Psoas muscle (tissue), 8 donors: ENCODE results near the gene PSMA6. TPM values are rescaled to one million over a fixed set of nuclear protein-coding genes. Genes with fewer than 3 reads are reported as not detected.

Source experiments
- ATAC-seq, 4 donors: fragments of 200-7000 bp; cut with Tn5 transposase; one replicate each; pipeline ENCODE4 v1.9.1; 2020; ENCODE audit warnings: moderate library complexity in 3 of 4, mild to moderate bottlenecking in 2 of 4
- DNase-seq, 2 donors: peaks; one replicate each; pipeline ENCODE4 v3.0.0-alpha.2; 2020
- H3K27ac ChIP-seq: fragments of 200-600 bp; one replicate; pipeline ENCODE4 v1.8.0; 2022
- H3K27me3 ChIP-seq, 3 donors: fragments of 200-600 bp in 1 of 3; one replicate each; pipeline versions ENCODE4 v1.6.1 to v1.8.0; 2013 to 2022; ENCODE audit warnings: low read length in 2 of 3, mild to moderate bottlenecking in 2 of 3, moderate library complexity in 1 of 3; ENCODE audit not compliant: insufficient read depth in 3 of 3
- H3K36me3 ChIP-seq, 2 donors: fragments of 200-600 bp in 1 of 2; one replicate each; pipeline versions ENCODE4 v1.6.1 to v1.8.0; 2013 to 2022; ENCODE audit warnings: low read depth in 1 of 2, mild to moderate bottlenecking in 1 of 2, moderate library complexity in 1 of 2; ENCODE audit not compliant: insufficient read depth in 1 of 2
- H3K4me1 ChIP-seq: fragments of 200-600 bp; one replicate; pipeline ENCODE4 v1.8.0; 2022
- H3K4me3 ChIP-seq: fragments of 200-600 bp; one replicate; pipeline ENCODE4 v1.8.0; 2022; ENCODE audit warnings: mild to moderate bottlenecking
- H3K9me3 ChIP-seq: fragments of 200-600 bp; one replicate; pipeline ENCODE4 v1.8.0; 2022
- WGBS, 3 donors: extraction: QIAGEN DNeasy Blood & Tissue Kit; methylation state at CpG; one replicate each; pipeline versions ENCODE4 v1.1.6 to v1.1.7; 2013; 5-methylcytosine and 5-hydroxymethylcytosine counted together
- intact Hi-C, 2 donors: fragments of 100-400 bp; cut with DNase I; formaldehyde crosslinking; loops; one replicate each; pipeline versions ENCODE4 v1.11.0 to v1.14.2; 2022
- polyA plus RNA-seq, 3 donors: library from polyadenylated mRNA; stranded (reverse); fragments of 200-250 nt; gene quantifications; one replicate each; pipeline ENCODE4 v1.2.3, GENCODE V29; 2013
- total RNA-seq, 4 donors: library from RNA; stranded (reverse); fragmentation: NEBNext Ultra II Directional in 2 of 4; extraction: Animal tissue kit (Norgen Biotek cat#: 25700) in 2 of 4; gene quantifications; one replicate each; pipeline versions ENCODE4 v1.2.1 to v1.2.4, GENCODE V29; 2021 to 2023
- TF ChIP-seq, protein P1 (sequence below): fragments of 200-600 bp; IDR thresholded peaks from one replicate; pipeline ENCODE4 v1.8.0; 2022; ENCODE audit warnings: antibody characterized with exemption
- donor health status: healthy with polysubstance abuse.
- donor health status: DM: no; HTN: no; CAD: no; lungs with moderate emphysema.
- donor health status: Bipolar disorder and iron deficiency.
- donor health status: healthy.
- donor health status: DM: yes; HTN: yes; CAD: no.
- donor health status: DM: no; HTN: no; CAD: no.
- donor health status: DM: no; HTN: no; CAD: no.
- donor health status: DM: yes; HTN: yes; CAD: no.

Gene PSMA6
- total and polyA plus RNA-seq, 7 donors: 176 to 653 (median 276) TPM

DNA sequence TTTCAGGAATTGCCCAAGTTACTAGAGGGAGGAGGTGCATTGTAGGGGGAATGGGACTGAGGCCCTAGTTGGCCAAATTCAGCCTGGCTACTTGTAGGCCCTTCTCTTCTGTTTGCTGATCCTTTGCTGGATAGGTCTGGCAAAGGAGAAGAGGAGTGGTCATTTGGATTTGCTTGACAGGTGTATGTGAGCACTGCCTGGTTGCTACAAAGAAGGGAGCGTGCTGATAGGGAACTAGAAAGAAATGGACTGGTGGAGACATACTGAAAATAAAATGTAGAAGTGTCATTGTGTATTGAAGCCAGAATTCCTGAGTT, 3.6 kb downstream of the PSMA6 start:
- Histone ChIP-seq H3K27me3 (no peaks in the 10 kb centered on the region), H3K9me3 (no peaks in the 10 kb centered on the region), H3K4me3 (peak overlapping the region; percentile 83), H3K4me1 (peaks cover 44% of the 10 kb centered on the region), H3K27ac (no peak overlapping the region), H3K36me3 (peaks cover 0 to 5% of the 10 kb centered on the region in 2 donors)
- DNase-seq: no peak
- no peak for ATAC-seq
- TF ChIP-seq, protein P1, sequence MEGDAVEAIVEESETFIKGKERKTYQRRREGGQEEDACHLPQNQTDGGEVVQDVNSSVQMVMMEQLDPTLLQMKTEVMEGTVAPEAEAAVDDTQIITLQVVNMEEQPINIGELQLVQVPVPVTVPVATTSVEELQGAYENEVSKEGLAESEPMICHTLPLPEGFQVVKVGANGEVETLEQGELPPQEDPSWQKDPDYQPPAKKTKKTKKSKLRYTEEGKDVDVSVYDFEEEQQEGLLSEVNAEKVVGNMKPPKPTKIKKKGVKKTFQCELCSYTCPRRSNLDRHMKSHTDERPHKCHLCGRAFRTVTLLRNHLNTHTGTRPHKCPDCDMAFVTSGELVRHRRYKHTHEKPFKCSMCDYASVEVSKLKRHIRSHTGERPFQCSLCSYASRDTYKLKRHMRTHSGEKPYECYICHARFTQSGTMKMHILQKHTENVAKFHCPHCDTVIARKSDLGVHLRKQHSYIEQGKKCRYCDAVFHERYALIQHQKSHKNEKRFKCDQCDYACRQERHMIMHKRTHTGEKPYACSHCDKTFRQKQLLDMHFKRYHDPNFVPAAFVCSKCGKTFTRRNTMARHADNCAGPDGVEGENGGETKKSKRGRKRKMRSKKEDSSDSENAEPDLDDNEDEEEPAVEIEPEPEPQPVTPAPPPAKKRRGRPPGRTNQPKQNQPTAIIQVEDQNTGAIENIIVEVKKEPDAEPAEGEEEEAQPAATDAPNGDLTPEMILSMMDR: no peak
- intact Hi-C loops: loop anchor here in 1 of 2 donors (10.0 kb wide), 1 partner anchor 151 kb away; no protein-coding TSS in a partner anchor
- 83 to 96% (median 85%) methylated on average over 1 of the region's 1 CpG for WGBS, 3 donors

DNA sequence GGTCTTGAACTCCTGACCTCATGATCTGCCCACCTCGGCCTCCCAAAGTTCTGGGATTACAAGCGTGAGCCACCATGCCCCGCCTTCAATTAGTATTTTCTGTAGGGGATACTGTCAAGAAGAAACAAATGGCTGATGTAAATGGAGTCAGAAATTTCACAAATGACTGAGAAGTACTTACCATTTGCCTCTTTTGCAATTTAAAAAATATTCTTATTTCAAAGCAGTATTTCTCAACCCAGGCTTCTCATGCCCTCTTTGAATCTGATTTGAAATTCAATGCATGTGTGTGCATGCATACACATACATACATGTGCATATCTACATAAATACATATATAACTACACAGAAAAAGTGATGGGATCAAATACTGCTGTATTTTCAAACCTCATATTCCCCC, 4.4 kb downstream of the PSMA6 start:
- H3K36me3 ChIP-seq: peaks cover 0 to 5% of the 10 kb centered on the region in 2 donors
- DNase-seq: no peak
- H3K4me1 ChIP-seq: peaks cover 52% of the 10 kb centered on the region
- H3K27ac ChIP-seq: no peak overlapping the region
- TF ChIP-seq, protein P1: no peak
- 78 to 83% (median 82%) methylated on average over 3 of the region's 3 CpGs for WGBS, 3 donors
- no peaks in the 10 kb centered on the region for H3K9me3 ChIP-seq
- no peaks in the 10 kb centered on the region for H3K27me3 ChIP-seq
- intact Hi-C loops: loop anchor here in 1 of 2 donors (10.0 kb wide), 1 partner anchor 152 kb away; no protein-coding TSS in a partner anchor
- ATAC-seq: no peak
- no peak overlapping the region for H3K4me3 ChIP-seq

DNA sequence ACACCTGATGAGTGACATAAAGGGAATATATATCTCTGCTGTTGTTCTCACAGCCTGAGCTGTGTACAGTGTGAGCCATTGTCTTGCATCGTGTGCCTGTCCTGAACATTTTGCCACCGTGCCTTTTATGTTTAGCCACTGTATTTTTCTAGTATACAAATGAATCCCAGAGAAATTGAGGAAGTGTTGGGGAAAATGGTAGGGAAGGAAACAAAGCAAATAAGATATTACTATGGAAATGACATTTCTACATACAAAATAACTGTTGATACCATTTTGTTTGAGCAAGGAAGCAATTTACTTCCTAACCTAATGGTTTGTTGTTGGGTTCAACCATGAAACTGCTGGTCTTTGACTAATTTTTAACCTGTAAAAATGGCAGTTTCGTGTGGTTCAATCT, 5.5 kb downstream of the PSMA6 start:
- no peak overlapping the region for H3K27ac ChIP-seq
- no peaks in the 10 kb centered on the region for H3K27me3 ChIP-seq
- H3K4me3 ChIP-seq: no peak overlapping the region
- intact Hi-C loops: loop anchor here in 1 of 2 donors (10.0 kb wide), 1 partner anchor 153 kb away; no protein-coding TSS in a partner anchor
- ATAC-seq: no peak
- 87 to 93% (median 89%) methylated on average over 3 of the region's 3 CpGs for WGBS, 3 donors
- peaks cover 0 to 8% of the 10 kb centered on the region in 2 donors for H3K36me3 ChIP-seq
- TF ChIP-seq, protein P1: no peak
- no peaks in the 10 kb centered on the region for H3K9me3 ChIP-seq
- no peak for DNase-seq
- H3K4me1 ChIP-seq: peaks cover 60% of the 10 kb centered on the region

DNA sequence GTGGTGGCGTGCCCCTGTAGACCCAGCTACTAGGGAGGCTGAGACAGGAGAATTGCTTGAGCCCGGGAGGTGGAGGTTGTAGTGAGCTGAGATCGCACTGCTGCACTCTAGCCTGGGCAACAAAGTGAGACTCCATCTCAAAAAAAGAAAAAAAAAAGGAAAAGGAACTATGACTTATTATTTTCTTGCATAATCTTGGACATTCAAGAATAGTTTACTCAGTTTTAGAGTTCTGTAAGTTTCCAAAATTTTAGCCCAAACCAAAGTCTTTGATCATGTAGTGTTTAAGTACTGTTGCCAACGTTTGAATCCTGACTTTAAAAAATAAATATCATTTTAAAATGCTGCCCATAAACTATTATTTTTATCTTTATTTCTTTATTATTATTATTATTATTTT, 6.2 kb downstream of the PSMA6 start:
- Histone ChIP-seq H3K4me1 (peaks cover 56% of the 10 kb centered on the region), H3K4me3 (no peak overlapping the region), H3K9me3 (no peaks in the 10 kb centered on the region), H3K27me3 (no peaks in the 10 kb centered on the region), H3K27ac (no peak overlapping the region), H3K36me3 (peaks cover 0 to 8% of the 10 kb centered on the region in 2 donors)
- WGBS, 3 donors: 87 to 89% (median 88%) methylated on average over 4 of the region's 4 CpGs
- ATAC-seq (no peak), DNase-seq (no peak)
- intact Hi-C loops: loop anchor here in 1 of 2 donors (10.0 kb wide), 1 partner anchor 154 kb away; no protein-coding TSS in a partner anchor
- TF ChIP-seq, protein P1: no peak

DNA sequence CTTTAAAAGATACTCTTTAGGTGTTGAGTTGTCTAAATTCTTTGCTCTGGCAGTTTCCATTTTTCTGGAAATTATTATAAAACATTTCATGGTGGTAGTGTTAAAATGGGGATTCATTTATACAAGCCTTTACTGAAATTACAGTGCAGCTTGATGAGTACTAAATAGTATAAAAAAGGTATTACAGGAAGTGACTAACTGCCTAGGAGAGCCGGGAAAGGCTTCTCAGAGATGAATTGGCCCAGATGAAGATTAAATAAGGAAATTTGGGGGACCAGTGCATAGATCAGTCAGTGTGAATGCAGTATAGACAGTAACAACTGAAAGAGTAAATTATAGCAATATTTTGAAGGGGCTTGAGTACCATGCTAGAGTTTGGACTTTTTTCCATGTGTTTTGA, 7.5 kb downstream of the PSMA6 start:
- H3K27ac ChIP-seq: peak overlapping the region; percentile 71
- H3K4me3 ChIP-seq: no peak overlapping the region
- H3K4me1 ChIP-seq: peaks cover 43% of the 10 kb centered on the region
- H3K9me3 ChIP-seq: no peaks in the 10 kb centered on the region
- TF ChIP-seq, protein P1: no peak
- WGBS, 3 donors: 67 to 68% (median 68%) methylated on average over 1 of the region's 1 CpG
- peaks cover 0 to 4% of the 10 kb centered on the region in 2 donors for H3K36me3 ChIP-seq
- no peaks in the 10 kb centered on the region for H3K27me3 ChIP-seq
- intact Hi-C loops: loop anchor here (5.0 to 10.0 kb wide), 2 partner anchors 38 to 155 kb away; no protein-coding TSS in a partner anchor
- ATAC-seq (no peak), DNase-seq (no peak)
